PFSK-1 (cell line): ENCODE data around the gene HASPIN.

Experiments
- FOXP2 ChIP-seq: optimal IDR thresholded peaks from 2 replicates; pipeline ENCODE3; 2011; ENCODE audit warnings: borderline replicate concordance, control low read depth, inconsistent platforms; ENCODE audit not compliant: insufficient read depth; ENCODE audit errors: extremely low read length, extremely low read depth
- POLR2AphosphoS5 ChIP-seq: IDR thresholded peaks from 2 replicates; pipeline ENCODE4 v1.6.1; 2012; ENCODE audit warnings: low read depth, mild to moderate bottlenecking, control low read depth, low read length, moderate library complexity
- SIN3A ChIP-seq: IDR thresholded peaks from 2 replicates; pipeline ENCODE4 v1.6.1; 2012; ENCODE audit warnings: mild to moderate bottlenecking, low read length, moderate library complexity, borderline replicate concordance; ENCODE audit not compliant: insufficient read depth
- TAF1 ChIP-seq: IDR thresholded peaks from 2 replicates; pipeline ENCODE4 v1.6.1; 2012; ENCODE audit warnings: low read length, control low read depth, borderline replicate concordance; ENCODE audit not compliant: insufficient read depth
- TF ChIP-seq, protein P1 (sequence below), 2 experiments: IDR thresholded peaks; 2 replicates each; pipeline versions ENCODE4 v1.6.1 to v1.8.0; 2011 to 2012; ENCODE audit warnings: low read depth in 2 of 2, low read length in 2 of 2, control low read depth in 1 of 2, inconsistent platforms in 1 of 2, mild to moderate bottlenecking in 1 of 2, moderate library complexity in 1 of 2; ENCODE audit not compliant: insufficient read depth in 1 of 2

The HASPIN gene

GRCh38 chr17:3688027-3688553, 35.6 kb upstream of the HASPIN start:
- TF ChIP-seq POLR2AphosphoS5 (no peak), TAF1 (no peak), FOXP2 (no peak), SIN3A (no peak)
- TF ChIP-seq, protein P1, sequence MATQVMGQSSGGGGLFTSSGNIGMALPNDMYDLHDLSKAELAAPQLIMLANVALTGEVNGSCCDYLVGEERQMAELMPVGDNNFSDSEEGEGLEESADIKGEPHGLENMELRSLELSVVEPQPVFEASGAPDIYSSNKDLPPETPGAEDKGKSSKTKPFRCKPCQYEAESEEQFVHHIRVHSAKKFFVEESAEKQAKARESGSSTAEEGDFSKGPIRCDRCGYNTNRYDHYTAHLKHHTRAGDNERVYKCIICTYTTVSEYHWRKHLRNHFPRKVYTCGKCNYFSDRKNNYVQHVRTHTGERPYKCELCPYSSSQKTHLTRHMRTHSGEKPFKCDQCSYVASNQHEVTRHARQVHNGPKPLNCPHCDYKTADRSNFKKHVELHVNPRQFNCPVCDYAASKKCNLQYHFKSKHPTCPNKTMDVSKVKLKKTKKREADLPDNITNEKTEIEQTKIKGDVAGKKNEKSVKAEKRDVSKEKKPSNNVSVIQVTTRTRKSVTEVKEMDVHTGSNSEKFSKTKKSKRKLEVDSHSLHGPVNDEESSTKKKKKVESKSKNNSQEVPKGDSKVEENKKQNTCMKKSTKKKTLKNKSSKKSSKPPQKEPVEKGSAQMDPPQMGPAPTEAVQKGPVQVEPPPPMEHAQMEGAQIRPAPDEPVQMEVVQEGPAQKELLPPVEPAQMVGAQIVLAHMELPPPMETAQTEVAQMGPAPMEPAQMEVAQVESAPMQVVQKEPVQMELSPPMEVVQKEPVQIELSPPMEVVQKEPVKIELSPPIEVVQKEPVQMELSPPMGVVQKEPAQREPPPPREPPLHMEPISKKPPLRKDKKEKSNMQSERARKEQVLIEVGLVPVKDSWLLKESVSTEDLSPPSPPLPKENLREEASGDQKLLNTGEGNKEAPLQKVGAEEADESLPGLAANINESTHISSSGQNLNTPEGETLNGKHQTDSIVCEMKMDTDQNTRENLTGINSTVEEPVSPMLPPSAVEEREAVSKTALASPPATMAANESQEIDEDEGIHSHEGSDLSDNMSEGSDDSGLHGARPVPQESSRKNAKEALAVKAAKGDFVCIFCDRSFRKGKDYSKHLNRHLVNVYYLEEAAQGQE (IDR thresholded peaks at IDR 0.05; ENCODE audit: insufficient read depth in 1 of 2, low read depth in 2 of 2, low read length in 2 of 2) = no peak

DNA sequence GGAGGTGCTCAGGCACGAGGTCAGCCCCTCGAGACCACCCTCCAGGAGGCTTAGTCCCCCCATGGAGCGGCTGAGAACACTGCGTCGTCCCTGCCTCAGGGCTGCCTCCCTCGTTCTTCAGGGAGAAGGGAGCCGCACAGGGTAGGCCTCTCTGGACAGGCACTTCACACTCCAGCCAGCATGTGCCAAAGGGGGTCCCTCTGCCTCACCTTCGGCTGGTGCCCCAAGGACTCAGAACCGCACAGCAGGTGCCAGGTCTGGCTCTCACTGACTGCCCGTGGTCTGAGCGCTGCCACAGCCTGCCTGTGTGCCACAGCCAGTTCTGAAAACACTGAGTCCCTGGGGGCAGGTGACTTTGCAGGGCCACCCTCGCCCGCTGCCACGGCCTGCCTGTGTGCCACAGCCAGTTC, 34.8 kb upstream of the HASPIN start:
- TF ChIP-seq FOXP2 (no peak), SIN3A (no peak), TAF1 (no peak), POLR2AphosphoS5 (no peak)
- TF ChIP-seq, protein P1 (IDR thresholded peaks at IDR 0.05; ENCODE audit: insufficient read depth in 1 of 2, low read depth in 2 of 2, low read length in 2 of 2) = no peak

DNA sequence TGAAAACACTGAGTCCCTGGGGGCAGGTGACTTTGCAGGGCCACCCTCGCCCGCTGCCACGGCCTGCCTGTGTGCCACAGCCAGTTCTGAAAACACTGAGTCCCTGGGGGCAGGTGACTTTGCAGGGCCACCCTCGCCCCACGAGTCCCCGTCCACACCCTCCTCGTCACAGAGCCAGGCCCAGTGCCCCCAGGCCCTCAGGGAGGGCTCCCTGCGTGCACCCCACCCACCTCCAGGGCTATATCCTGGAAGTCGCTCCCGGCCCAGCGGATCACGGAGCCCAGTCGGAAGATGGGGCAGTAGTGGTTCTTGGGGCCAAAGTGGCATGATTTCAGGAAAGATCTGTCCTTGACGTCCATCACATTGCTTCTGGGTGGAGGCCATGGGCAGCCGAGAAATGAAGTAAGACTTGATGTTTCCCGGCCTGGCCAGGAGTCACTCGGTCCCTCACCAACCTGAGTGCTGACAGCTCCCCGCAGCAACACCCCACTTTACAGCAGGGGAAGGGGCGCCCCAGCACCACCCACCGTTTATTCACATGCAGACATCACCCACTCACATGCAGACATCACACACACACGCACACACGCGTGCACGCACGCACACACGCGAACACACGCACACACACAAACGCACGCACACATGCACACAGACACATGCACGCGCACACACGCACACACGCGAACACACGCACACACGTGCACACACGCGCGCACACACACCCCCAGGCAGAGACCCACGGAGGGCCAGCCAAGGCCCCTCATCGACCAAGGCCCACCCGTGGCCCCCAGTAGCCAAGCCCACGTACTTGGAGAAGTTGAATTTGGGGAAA, 34.2 kb upstream of the HASPIN start:
- TF ChIP-seq FOXP2 = no peak
- TF ChIP-seq, protein P1 (IDR thresholded peaks at IDR 0.05; ENCODE audit: insufficient read depth in 1 of 2, low read depth in 2 of 2, low read length in 2 of 2) = no peak
- no peak for TF ChIP-seq TAF1
- TF ChIP-seq POLR2AphosphoS5 = no peak
- TF ChIP-seq SIN3A = no peak

GRCh38 chr17:3690094-3690715, 33.5 kb upstream of the HASPIN start:
- no peak for TF ChIP-seq SIN3A
- no peak for TF ChIP-seq POLR2AphosphoS5
- TF ChIP-seq TAF1 = no peak
- TF ChIP-seq FOXP2 = no peak
- TF ChIP-seq, protein P1 (IDR thresholded peaks at IDR 0.05; ENCODE audit: insufficient read depth in 1 of 2, low read depth in 2 of 2, low read length in 2 of 2) = no peak
